H1 (cell line): ENCODE results near the gene DNAH8. TPM values are rescaled to one million over a fixed set of nuclear protein-coding genes. Genes with fewer than 3 reads are reported as not detected.

Source experiments
- ATF2 ChIP-seq: IDR thresholded peaks from 2 replicates; pipeline ENCODE4 v1.6.1; 2012; ENCODE audit warnings: low read length, inconsistent platforms
- CBX5 ChIP-seq: fragments of 300-800, 300-1000 bp; sonication (generic); IDR thresholded peaks from 2 replicates; pipeline ENCODE4 v1.7.1; 2016; ENCODE audit warnings: antibody characterized with exemption, low read length, low read depth
- HDAC6 ChIP-seq: IDR thresholded peaks from one replicate; pipeline ENCODE4 v1.7.1; 2012; ENCODE audit warnings: low read depth, mild to moderate bottlenecking, inconsistent platforms, low read length, moderate library complexity
- RXRA ChIP-seq: IDR thresholded peaks from 2 replicates; pipeline ENCODE4 v1.6.1; 2011; ENCODE audit warnings: low read depth, mild to moderate bottlenecking, low read length, moderate library complexity; ENCODE audit not compliant: insufficient read depth
- SRF ChIP-seq: IDR thresholded peaks from 2 replicates; pipeline ENCODE4 v1.6.1; 2011; ENCODE audit warnings: mild to moderate bottlenecking, low read depth, low read length, moderate library complexity
- polyA plus RNA-seq, 7 experiments: library from polyadenylated mRNA; depleted of rRNA in 3 of 7; stranded (reverse) in 5 of 7; unstranded in 2 of 7; fragments of >200 nt in 5 of 7; fragments of 200-250 nt in 2 of 7; gene quantifications; 1 replicate in 5 of 7; 2 replicates in 1 of 7; 4 replicates in 1 of 7; pipeline versions ENCODE4 v1.2.1 to v1.2.3, GENCODE V29; 2011 to 2013; ENCODE audit warnings: missing spikeins in 2 of 7, mixed read lengths in 2 of 7
- total RNA-seq: library from RNA; stranded (reverse); fragmentation: NEBNext Ultra II Directional; extraction: Animal tissue kit (Norgen Biotek cat#: 25700); gene quantifications from 2 replicates; pipeline ENCODE4 v1.2.1, GENCODE V29; 2021

DNAH8 gene
- total and polyA plus RNA-seq, 2 of the 8 experiments (the other 6 are each of a cell fraction or from before 2014, with no cell fraction given), result under 0.01 TPM; not detected in 1

GRCh38 chr6:39055661-39056060, 340.6 kb downstream of the DNAH8 start (continued):
- TF ChIP-seq ATF2, result no peak
- no peak for TF ChIP-seq RXRA
- no peak for TF ChIP-seq HDAC6
- TF ChIP-seq CBX5, result no peak
- no peak for TF ChIP-seq SRF
